GM21381 (cell line): ENCODE measurements around the gene MICU2.
A peak's percentile ranks its signal among the peaks of the same experiment; 100 is the strongest.
"Not testable (repeated sequence)": the region's sequence is repeated elsewhere in the genome, so short reads cannot be mapped to it uniquely, and the experiment has no call there.

Experiments used
- ATAC-seq: cut with Tn5 transposase; IDR thresholded peaks from one replicate; pipeline ENCODE4 v1.9.1; 2021; ENCODE audit warnings: mild to moderate bottlenecking, moderate library complexity; ENCODE audit not compliant: unreplicated experiment

Gene MICU2

GRCh38 chr13:21594715-21595545 is 9.0 kb downstream of the MICU2 start:
- peak; percentile 51 for ATAC-seq

GRCh38 chr13:21590665-21591456 is 13.1 kb downstream of the MICU2 start:
- ATAC-seq, result not testable (repeated sequence)

- no peak for ATAC-seq
Measured at GRCh38 chr13:21590231-21590630, 13.7 kb downstream of the MICU2 start.

DNA sequence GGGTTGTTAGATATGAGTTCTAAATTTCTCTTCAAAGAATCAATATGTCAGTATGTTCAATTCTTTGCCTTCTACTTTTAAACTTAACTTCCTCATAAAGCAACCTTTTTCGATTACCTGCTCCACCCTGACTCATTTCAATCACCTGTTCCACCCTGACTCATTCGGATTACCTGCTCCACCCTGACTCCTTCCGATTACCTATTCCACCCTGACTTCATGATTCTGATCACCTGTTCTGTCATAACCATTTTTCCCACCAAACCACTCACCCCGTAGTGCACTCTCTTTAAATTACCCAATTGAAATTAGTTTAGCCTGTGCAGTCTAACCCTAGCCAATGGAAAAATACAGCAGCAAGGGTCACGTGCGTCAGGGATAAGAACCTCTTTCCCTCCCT is 14.5 kb downstream of the MICU2 start:
- not testable (repeated sequence) for ATAC-seq

DNA sequence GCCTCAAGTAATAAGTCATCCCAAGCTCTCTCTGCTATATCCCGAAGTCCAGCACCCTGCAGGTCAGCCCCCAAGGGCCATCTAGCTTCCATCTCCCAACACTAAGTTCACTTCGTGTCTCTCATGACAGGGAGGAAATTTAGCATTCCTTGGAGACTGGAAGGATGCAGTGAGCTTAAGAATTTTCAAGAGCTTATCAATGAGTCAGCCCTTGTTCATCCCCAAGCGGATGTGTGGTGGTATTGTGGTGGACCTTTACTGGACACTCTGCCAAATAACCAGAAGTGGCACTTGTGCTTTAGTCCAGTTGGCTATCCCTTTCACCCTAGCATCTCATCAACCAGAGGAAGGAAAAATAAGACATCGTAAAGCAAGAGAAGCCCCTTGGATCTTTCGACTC is 15.6 kb downstream of the MICU2 start:
- ATAC-seq, result not testable (repeated sequence)

DNA sequence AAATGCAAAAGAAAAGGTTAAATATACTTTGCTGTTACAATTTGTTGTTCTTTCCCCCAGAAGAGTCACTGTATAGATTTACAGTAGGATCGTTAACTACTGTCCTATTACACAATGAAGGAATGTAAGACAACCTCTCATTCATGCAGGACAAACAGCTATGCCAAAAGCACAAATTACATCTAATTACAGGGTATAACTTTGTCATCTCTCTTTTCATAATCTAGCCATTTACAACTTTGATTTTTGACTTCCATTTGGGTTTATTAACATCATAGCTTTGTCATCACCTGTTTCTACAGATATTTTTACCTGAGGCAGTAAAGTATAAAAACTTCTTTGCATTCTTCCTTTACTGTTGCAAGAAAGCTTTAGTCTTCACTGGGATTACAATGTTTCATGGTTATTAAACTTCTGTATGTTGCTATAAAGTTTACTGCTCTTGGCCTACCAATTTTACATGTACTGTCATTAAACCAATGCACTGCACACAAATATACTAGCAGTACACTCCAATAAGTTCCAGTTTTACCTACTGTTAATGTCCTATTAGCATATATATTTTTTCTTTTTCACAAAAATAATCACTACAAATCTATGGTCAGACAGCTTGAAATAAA is 18.9 kb downstream of the MICU2 start:
- no peak for ATAC-seq

- no peak for ATAC-seq
Measured at GRCh38 chr13:21583478-21583877, 20.5 kb downstream of the MICU2 start.

GRCh38 chr13:21580736-21581135 is 23.2 kb downstream of the MICU2 start:
- no peak for ATAC-seq

DNA sequence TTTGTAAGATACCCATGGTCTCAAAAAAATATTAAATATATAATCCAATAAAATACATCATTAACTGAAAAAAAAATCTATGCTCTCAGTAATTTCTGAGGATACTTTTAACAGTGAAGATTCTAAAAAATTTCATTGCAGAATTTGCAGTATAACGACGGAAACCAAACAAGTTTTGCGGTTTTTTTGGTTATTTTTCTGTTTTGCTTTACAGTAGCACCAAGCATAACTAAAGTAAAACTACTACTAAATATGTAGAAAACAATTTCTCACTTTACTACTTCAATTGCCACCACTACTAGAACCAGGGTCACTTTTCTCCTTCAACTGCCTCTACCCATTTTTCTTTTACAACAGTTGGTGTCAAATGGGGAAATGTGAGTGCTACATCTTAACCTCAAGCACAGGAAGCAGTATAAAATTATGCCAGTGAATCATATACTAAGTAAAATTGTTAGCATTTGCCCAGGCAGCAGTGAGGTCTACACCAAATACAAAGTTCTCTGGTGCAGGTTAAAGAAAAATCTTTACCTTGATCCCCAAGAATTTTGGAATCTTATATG is 24.1 kb downstream of the MICU2 start:
- ATAC-seq, result peak; percentile 67

DNA sequence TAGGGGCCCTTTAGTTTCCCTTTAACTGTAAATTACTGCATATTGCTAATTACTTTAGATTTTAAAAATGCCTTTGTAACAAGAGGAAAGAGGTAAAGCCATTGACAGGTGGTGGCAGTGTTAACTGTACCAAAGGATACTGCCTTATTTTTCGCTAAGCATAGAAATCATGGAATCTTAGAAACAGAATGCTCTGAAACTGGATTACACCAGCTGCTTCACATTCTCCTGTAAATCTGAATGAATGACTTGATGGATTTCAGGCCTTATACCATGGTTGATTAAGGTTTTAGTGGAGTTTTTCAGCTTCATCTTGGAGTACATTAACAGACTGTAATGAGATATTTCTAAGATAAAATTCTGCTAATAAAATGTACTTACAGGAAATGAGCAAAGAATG is 25.2 kb downstream of the MICU2 start:
- no peak for ATAC-seq

- no peak for ATAC-seq
Measured at GRCh38 chr13:21576426-21576825, 27.5 kb downstream of the MICU2 start.

- no peak for ATAC-seq
Measured at GRCh38 chr13:21573920-21574712, 29.9 kb downstream of the MICU2 start.

DNA sequence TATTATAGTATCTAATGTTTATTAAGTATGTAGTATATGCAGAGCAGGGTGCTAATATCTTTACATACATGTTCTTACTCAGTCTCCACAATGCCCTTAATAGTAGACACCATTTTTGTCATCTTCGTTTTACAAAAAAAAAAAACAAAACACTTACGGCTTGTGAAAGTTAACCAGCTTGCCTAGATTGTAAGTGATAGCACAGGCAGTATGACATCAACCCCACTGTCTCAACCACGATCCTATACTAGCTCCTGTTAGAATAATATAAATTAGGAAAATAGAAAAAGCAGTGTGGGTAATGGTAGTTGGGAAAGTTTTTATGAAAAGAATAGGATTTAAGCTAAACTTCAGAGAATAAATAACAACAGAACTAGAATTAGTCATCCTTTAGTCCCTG is 34.3 kb downstream of the MICU2 start:
- ATAC-seq, result no peak

- ATAC-seq, result no peak
Measured at GRCh38 chr13:21568854-21569253, 35.1 kb downstream of the MICU2 start.

DNA sequence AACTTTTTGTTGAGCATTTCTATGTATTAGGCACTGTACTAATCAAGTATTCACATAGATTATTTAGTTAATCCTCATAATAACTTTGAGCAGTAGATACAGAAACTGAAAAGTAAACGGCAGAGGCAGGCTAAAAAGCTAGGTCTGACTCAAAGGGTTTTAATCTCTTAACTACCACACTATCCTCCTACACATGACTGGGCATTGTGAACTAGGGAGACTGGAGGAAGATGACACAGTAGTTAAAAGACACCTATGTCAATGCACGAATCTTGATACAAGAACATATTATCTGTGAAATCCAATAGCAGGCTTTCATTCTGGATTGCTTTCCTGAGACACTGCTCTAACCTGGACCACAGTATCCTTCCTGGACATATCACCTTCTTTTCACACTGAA is 36.3 kb downstream of the MICU2 start:
- ATAC-seq, result no peak

- ATAC-seq, result no peak
Measured at GRCh38 chr13:21557995-21558394, 46.0 kb downstream of the MICU2 start.

GRCh38 chr13:21556051-21556450 is 47.9 kb downstream of the MICU2 start:
- no peak for ATAC-seq

DNA sequence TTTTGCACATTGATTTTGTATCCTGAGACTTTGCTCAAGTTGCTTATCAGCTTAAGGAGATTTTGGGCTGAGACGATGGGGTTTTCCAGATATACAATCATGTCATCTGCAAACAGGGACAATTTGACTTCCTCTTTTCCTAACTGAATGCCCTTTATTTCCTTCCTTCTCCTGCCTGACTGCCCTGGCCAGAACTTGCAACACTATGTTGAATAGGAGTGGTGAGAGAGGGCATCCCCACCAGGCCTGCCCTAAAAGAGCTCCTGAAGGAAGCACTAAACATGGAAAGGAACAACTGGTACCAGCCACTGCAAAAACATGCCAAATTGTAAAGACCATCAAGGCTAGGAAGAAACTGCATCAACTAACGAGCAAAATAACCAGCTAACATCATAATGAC is 50.7 kb downstream of the MICU2 start:
- ATAC-seq, result not testable (repeated sequence)

DNA sequence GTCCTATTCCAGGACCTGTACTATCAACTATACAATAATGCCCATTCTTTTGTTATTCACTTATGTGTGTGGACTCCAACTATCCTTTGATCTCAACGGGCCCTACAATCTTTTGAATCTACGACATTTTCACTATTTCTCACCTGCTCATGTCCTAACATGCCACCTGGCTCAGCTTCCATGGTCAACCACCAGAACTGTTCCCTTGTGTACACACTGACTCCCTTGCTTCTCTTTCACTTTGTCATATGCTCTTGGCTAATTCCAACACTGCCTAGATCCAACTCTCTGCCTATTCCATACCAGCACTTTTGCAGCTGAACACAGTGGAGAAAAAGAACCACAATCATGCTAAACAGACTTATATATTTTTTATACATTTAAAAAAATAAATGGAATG is 53.1 kb downstream of the MICU2 start:
- ATAC-seq, result no peak

- no peak for ATAC-seq
Measured at GRCh38 chr13:21549633-21550032, 54.3 kb downstream of the MICU2 start.

- no peak for ATAC-seq
Measured at GRCh38 chr13:21548577-21548976, 55.4 kb downstream of the MICU2 start.
